Upper lobe of right lung (tissue), 1 donor: ENCODE data around the gene MAP4K2. TPM values are rescaled to one million over a fixed set of nuclear protein-coding genes. Genes with fewer than 3 reads are reported as not detected.

ENCODE experiments used
- ATAC-seq: fragments of 200-7000 bp; cut with Tn5 transposase; one replicate; pipeline ENCODE4 v1.9.1; 2020; ENCODE audit warnings: mild to moderate bottlenecking, moderate library complexity
- DNase-seq: peaks from one replicate; pipeline ENCODE4 v3.0.0-alpha.2; 2020
- H3K27ac ChIP-seq: fragments of 200-600 bp; one replicate; pipeline ENCODE4 v1.8.0; 2022
- H3K27me3 ChIP-seq: fragments of 200-600 bp; one replicate; pipeline ENCODE4 v1.8.0; 2022; ENCODE audit warnings: mild to moderate bottlenecking
- H3K36me3 ChIP-seq: fragments of 200-600 bp; one replicate; pipeline ENCODE4 v1.8.0; 2022
- H3K4me1 ChIP-seq: fragments of 200-600 bp; one replicate; pipeline ENCODE4 v1.8.0; 2022
- H3K4me3 ChIP-seq: fragments of 200-600 bp; one replicate; pipeline ENCODE4 v1.8.0; 2022; ENCODE audit warnings: mild to moderate bottlenecking
- H3K9me3 ChIP-seq: fragments of 200-600 bp; one replicate; pipeline ENCODE4 v1.8.0; 2022
- intact Hi-C: fragments of 100-400 bp; cut with DNase I; formaldehyde crosslinking; loops from one replicate; pipeline ENCODE4 v1.11.0; 2022
- total RNA-seq: library from RNA; stranded (reverse); fragmentation: NEBNext Ultra II Directional; extraction: Animal tissue kit (Norgen Biotek cat#: 25700); gene quantifications from one replicate; pipeline ENCODE4 v1.2.1, GENCODE V29; 2021
- TF ChIP-seq, protein P1 (sequence below): fragments of 200-600 bp; IDR thresholded peaks from one replicate; pipeline ENCODE4 v1.8.0; 2022; ENCODE audit warnings: antibody characterized with exemption
- donor health status: DM: no; HTN: yes; CAD: no; lungs with severe emphysema.

MAP4K2 gene
- total RNA-seq, 1 donor from 2014 or later = 28.9 TPM

DNA sequence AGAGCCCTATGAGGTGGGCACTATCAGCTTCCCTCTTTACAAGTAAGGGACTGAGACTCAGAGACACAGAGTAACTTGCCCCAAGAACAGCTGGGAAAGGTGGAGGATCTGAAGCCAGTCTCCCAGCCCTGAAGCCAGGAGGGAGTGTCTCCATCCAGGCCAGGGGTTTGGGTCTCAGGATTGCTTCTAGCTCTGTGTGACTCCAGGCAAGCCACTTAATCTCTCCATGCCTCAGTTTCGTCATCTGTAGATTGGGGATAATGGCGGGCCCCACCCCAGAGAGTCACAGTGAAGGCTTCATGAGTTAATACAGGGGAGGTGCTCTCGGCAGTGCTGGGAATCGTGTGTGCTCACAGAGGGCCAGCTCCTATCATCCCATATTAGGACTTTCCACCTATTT is 10.5 kb downstream of the MAP4K2 start:
- no peak overlapping the region for H3K4me3 ChIP-seq
- no peak overlapping the region for H3K27ac ChIP-seq
- H3K36me3 ChIP-seq = peaks cover 33% of the 10 kb centered on the region
- peaks cover 13% of the 10 kb centered on the region for H3K4me1 ChIP-seq
- H3K9me3 ChIP-seq = no peaks in the 10 kb centered on the region
- H3K27me3 ChIP-seq = no peaks in the 10 kb centered on the region
- TF ChIP-seq, protein P1, sequence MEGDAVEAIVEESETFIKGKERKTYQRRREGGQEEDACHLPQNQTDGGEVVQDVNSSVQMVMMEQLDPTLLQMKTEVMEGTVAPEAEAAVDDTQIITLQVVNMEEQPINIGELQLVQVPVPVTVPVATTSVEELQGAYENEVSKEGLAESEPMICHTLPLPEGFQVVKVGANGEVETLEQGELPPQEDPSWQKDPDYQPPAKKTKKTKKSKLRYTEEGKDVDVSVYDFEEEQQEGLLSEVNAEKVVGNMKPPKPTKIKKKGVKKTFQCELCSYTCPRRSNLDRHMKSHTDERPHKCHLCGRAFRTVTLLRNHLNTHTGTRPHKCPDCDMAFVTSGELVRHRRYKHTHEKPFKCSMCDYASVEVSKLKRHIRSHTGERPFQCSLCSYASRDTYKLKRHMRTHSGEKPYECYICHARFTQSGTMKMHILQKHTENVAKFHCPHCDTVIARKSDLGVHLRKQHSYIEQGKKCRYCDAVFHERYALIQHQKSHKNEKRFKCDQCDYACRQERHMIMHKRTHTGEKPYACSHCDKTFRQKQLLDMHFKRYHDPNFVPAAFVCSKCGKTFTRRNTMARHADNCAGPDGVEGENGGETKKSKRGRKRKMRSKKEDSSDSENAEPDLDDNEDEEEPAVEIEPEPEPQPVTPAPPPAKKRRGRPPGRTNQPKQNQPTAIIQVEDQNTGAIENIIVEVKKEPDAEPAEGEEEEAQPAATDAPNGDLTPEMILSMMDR = no peak
- DNase-seq = peak; percentile 19
- no peak for ATAC-seq
- intact Hi-C loops = no loop called here

DNA sequence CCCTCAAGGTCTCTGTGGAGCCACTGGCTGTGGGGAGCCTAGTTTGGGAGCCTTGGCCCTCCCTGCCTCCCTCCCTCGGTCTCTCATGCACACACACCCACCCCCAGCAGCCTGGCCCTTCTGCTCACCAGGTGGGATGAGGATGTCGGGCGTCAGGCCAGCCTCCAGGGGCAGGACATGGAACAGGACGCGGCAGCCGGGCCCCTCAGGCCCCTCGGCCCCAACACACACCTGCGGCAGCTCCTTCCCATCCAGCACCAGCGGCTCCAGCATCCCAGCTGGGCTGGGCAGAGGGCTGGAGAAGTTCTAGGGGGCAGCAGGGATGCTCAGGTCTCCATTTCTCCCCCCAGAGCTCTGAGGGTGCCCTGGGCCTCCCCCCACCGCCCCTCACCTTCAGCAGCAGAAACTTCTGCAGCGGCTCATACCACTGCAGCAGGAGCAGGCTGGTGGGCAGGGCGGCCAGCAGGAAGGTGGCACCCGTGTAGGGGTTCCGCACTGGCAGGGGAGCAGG is 11.2 kb downstream of the MAP4K2 start:
- H3K4me1 ChIP-seq = peaks cover 14% of the 10 kb centered on the region
- TF ChIP-seq, protein P1 = no peak
- intact Hi-C loops = no loop called here
- DNase-seq (peak; percentile 62), ATAC-seq (no peak)
- no peaks in the 10 kb centered on the region for H3K27me3 ChIP-seq
- no peak overlapping the region for H3K4me3 ChIP-seq
- no peak overlapping the region for H3K27ac ChIP-seq
- H3K36me3 ChIP-seq = peaks cover 28% of the 10 kb centered on the region
- no peaks in the 10 kb centered on the region for H3K9me3 ChIP-seq

DNA sequence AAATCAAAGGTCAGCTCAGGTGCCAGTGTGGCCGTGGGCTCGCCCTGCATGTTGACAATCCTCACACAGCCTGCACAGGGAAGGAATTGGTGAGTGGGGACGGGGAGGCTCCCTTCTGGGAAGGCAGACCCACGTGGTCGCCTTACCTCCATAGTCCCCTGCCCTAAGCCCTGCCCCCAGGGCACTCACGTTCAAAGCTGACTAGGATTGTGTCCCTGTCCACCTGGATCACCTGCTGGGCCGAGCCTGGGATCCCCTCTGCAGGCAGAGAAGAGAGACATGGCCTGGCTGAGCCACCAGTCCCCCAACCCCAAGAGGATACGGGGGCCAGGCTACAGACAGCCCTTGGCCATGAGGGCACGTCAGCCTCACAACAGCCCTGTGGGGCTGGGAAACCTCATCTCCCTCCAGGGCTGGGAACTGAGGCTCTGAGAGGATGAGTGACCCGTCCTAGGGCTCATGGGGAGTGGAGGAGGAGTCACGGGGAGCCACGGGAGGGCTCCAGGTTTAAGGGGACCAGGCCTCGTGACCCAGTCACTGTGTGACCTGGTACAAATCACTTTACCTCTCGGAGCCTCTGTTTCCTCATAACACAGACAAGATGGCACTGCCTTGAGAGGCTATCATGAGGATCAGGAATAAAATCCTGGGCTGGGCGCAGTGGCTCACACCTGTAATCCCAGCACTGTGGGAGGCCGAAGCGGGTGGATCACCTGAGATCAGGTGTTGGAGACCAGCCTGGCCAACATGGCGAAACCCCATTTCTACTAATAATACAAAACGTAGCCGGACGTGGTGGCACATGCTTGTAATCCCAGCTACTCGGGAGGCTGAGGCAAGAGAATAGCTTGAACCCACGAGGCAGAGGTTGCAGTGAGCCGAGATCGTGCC is 12.6 kb downstream of the MAP4K2 start:
- Histone ChIP-seq H3K27ac (no peak overlapping the region), H3K9me3 (no peaks in the 10 kb centered on the region), H3K27me3 (no peaks in the 10 kb centered on the region), H3K4me3 (no peak overlapping the region), H3K4me1 (peaks cover 14% of the 10 kb centered on the region), H3K36me3 (peaks cover 25% of the 10 kb centered on the region)
- ATAC-seq (no peak), DNase-seq (peak; percentile 56)
- intact Hi-C loops = no loop called here
- TF ChIP-seq, protein P1 = no peak

DNA sequence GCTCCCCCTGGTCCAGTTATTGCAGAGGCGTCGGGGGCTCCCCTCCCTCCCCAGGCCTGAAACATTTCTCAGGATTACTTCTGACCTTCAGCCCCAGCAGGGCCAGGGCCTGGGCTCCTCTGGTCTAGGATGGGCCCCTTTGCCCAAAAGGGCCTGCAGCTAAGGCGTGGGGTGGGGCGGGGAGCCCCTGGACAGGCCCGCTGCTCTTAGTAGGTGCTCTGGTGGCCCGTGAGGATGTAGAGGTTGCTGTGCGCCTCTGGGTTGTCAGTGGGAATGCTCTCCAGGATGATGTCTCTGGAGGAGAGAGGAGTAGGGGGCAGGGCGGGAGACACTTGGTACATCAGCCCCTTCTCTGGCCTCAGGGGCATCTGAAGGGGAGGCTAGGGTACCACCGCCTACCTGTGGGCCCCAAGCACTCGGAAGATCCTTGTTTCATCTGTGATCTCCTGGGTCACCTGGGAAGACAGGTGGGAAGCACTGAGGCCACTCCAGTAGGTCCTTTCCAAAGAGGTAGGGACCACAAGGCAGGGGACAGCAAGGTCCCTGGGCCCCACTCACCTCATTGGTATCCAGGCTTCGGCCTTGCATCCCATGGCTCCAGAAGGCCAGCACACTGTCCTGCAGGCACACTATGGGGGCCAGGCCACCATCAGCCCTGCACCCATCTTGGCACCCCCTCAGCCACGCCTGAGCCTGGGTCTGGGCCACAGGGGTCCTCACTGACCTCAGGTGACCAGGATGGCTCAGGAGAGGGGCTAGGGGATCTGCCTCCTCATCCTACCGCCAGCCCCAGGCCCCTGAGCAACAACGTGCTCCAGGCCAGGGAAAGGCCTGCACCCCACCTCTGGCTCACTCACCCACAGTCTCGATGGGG is 13.4 kb downstream of the MAP4K2 start:
- Histone ChIP-seq H3K27me3 (no peaks in the 10 kb centered on the region), H3K9me3 (no peaks in the 10 kb centered on the region), H3K27ac (no peak overlapping the region), H3K4me1 (peaks cover 14% of the 10 kb centered on the region), H3K4me3 (no peak overlapping the region), H3K36me3 (peaks cover 25% of the 10 kb centered on the region)
- TF ChIP-seq, protein P1 = no peak
- intact Hi-C loops = no loop called here
- peak; percentile 46 for DNase-seq
- ATAC-seq = no peak

DNA sequence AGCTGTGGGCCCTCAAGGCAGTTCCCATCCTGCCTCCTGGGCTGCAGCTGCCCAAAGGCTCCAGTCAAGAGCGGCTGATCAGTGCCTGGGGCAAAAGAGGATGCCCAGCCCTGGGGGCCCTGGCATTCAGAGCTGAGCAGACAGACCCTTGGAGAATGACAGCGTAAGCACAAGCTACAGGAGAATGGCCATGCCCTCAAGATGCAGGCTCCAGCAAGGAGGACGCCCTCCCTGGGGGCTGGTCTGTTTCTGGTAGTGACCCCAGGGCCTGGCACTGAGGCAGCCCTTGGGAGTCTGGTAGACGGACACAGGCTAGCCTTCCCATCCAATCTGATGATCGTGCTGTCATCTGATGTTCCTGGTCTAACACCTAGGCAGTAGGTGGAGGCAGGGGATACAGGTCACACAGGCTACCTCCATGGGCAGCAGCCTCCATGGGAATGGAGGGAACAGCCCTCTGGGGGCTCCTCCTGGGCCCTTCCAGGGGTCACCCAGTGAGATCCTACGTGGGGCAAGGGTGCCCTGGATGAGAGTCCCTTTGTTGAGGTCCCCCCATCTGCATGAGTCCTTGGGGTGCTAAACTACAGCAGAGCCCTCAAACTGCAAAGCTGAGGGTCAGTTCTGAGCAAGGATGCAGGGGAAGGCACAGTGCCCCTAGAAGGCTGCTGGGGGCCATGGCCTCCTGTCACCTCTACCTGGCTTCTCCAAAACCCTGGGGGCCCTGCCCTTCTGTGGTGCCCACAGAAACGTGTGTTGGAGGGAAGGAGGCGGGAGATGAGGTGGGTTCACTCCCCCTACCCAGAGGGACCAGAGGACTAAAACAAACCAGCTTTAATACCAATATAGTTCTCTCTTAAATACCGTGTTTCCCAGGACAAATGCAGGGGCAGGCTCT is 14.4 kb downstream of the MAP4K2 start:
- H3K4me3 ChIP-seq = no peak overlapping the region
- peak; percentile 49 for DNase-seq
- TF ChIP-seq, protein P1 = no peak
- intact Hi-C loops = no loop called here
- H3K4me1 ChIP-seq = peaks cover 10% of the 10 kb centered on the region
- peaks cover 25% of the 10 kb centered on the region for H3K36me3 ChIP-seq
- H3K9me3 ChIP-seq = no peaks in the 10 kb centered on the region
- no peak for ATAC-seq
- no peak overlapping the region for H3K27ac ChIP-seq
- no peaks in the 10 kb centered on the region for H3K27me3 ChIP-seq
